ENCODE data around the gene MYH1.
A peak's percentile ranks its signal among the peaks of the same experiment; 100 is the strongest.
"Not testable (repeated sequence)": the region's sequence is repeated elsewhere in the genome, so short reads cannot be mapped to it uniquely, and the experiment has no call there.

MYH1 gene

DNA sequence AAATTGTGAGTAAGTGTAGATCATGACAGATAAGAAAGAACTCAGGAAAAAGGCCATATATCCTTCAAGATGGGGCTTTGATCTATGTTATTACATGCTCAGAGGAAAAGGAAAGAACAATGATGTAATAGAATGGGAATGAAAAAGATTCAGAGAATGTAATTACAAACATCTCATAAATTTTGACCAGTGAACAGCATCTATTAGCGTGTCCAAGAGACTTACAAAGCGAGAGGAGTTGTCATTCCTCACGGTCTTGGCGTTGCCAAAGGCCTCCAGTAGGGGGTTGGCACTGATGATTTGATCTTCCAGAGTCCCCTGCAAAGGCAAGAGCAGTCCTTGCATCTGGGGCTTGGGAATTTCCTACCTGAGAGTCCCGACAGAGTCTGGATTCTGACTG lies 25.1 kb upstream of the MYH1 start:
- not testable (repeated sequence) for H3K36me3 ChIP-seq (ENCODE audit: low read depth); DNase-seq (ENCODE audit: low spot score); H3K27me3 ChIP-seq (ENCODE audit: insufficient read depth, poor library complexity, severe bottlenecking); H3K9me3 ChIP-seq (ENCODE audit: severe bottlenecking); H3K4me3 ChIP-seq (ENCODE audit: severe bottlenecking)
- ATAC-seq (ENCODE audit: low read depth) = peak; percentile 78
- TF ChIP-seq, protein P1, sequence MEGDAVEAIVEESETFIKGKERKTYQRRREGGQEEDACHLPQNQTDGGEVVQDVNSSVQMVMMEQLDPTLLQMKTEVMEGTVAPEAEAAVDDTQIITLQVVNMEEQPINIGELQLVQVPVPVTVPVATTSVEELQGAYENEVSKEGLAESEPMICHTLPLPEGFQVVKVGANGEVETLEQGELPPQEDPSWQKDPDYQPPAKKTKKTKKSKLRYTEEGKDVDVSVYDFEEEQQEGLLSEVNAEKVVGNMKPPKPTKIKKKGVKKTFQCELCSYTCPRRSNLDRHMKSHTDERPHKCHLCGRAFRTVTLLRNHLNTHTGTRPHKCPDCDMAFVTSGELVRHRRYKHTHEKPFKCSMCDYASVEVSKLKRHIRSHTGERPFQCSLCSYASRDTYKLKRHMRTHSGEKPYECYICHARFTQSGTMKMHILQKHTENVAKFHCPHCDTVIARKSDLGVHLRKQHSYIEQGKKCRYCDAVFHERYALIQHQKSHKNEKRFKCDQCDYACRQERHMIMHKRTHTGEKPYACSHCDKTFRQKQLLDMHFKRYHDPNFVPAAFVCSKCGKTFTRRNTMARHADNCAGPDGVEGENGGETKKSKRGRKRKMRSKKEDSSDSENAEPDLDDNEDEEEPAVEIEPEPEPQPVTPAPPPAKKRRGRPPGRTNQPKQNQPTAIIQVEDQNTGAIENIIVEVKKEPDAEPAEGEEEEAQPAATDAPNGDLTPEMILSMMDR (IDR thresholded peaks at IDR 0.05; ENCODE audit: poor library complexity, severe bottlenecking) = peak; percentile 15
- peaks cover 15% of the 10 kb centered on the region for H3K4me1 ChIP-seq (ENCODE audit: insufficient read depth, poor library complexity, severe bottlenecking)
- peak overlapping the region; percentile 12 for H3K27ac ChIP-seq (ENCODE audit: poor library complexity, severe bottlenecking)

DNA sequence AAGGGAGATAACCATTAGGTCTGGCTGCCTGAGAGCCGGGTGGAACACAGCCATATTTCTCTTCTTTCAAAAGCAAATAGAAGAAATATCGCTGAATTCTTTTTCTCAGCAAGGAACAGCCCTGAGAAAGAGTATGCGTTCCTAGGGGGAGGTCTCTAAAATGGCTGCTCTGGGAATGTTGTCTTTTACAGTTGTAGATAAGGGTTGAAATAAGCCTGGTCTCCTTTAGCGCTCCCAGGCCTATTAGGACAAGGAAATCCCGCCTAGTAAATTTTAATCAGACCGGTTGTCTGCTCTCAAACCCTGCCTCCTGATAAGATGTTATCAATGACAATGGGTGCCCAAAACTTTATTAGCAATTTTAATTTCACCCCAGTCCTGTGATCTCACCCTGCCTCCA lies 22.8 kb upstream of the MYH1 start:
- DNase-seq (ENCODE audit: low spot score); H3K36me3 ChIP-seq (ENCODE audit: low read depth); H3K4me3 ChIP-seq (ENCODE audit: severe bottlenecking); H3K27me3 ChIP-seq (ENCODE audit: insufficient read depth, poor library complexity, severe bottlenecking); H3K9me3 ChIP-seq (ENCODE audit: severe bottlenecking); H3K27ac ChIP-seq (ENCODE audit: poor library complexity, severe bottlenecking); ATAC-seq (ENCODE audit: low read depth): not testable (repeated sequence)
- H3K4me1 ChIP-seq (ENCODE audit: insufficient read depth, poor library complexity, severe bottlenecking) = peaks cover 15% of the 10 kb centered on the region

GRCh38 chr17:10532026-10532425 lies 13.7 kb upstream of the MYH1 start:
- DNase-seq (ENCODE audit: low spot score) = no peak
- Histone ChIP-seq H3K36me3 (ENCODE audit: low read depth) (no peaks in the 10 kb centered on the region), H3K9me3 (ENCODE audit: severe bottlenecking) (no peaks in the 10 kb centered on the region), H3K4me1 (ENCODE audit: insufficient read depth, poor library complexity, severe bottlenecking) (no peaks in the 10 kb centered on the region), H3K4me3 (ENCODE audit: severe bottlenecking) (no peak overlapping the region), H3K27me3 (ENCODE audit: insufficient read depth, poor library complexity, severe bottlenecking) (peaks cover 3% of the 10 kb centered on the region), H3K27ac (ENCODE audit: poor library complexity, severe bottlenecking) (no peak overlapping the region)
- TF ChIP-seq, protein P1 (IDR thresholded peaks at IDR 0.05; ENCODE audit: poor library complexity, severe bottlenecking) = no peak
- no peak for ATAC-seq (ENCODE audit: low read depth)

GRCh38 chr17:10527419-10527818 lies 9.1 kb upstream of the MYH1 start:
- ATAC-seq (ENCODE audit: low read depth) (no peak), DNase-seq (ENCODE audit: low spot score) (no peak)
- Histone ChIP-seq H3K4me3 (ENCODE audit: severe bottlenecking) (no peak overlapping the region), H3K9me3 (ENCODE audit: severe bottlenecking) (no peaks in the 10 kb centered on the region), H3K36me3 (ENCODE audit: low read depth) (no peaks in the 10 kb centered on the region), H3K27ac (ENCODE audit: poor library complexity, severe bottlenecking) (no peak overlapping the region), H3K4me1 (ENCODE audit: insufficient read depth, poor library complexity, severe bottlenecking) (no peaks in the 10 kb centered on the region), H3K27me3 (ENCODE audit: insufficient read depth, poor library complexity, severe bottlenecking) (peaks cover 10% of the 10 kb centered on the region)
- TF ChIP-seq, protein P1 (IDR thresholded peaks at IDR 0.05; ENCODE audit: poor library complexity, severe bottlenecking) = no peak

DNA sequence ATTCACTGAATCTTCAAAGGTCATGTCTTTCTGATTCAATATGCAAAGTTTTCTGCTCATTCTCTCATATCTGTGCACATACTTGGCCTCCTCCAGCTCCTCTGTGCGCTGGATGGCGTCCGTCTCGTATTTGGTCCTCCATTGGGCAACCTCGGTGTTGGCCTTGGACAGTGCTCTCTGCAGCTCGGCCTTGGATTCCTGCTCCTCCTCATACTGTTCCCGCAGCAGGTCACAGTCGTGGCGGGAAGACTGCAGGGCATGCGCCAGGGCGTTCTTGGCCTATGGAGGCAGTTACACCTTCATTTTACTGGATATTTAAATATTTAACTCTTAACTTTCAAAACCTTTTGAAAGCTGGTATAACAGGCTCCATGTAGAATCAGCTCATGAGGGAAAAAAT lies 8.2 kb upstream of the MYH1 start:
- H3K4me1 ChIP-seq (ENCODE audit: insufficient read depth, poor library complexity, severe bottlenecking) = no peaks in the 10 kb centered on the region
- DNase-seq (ENCODE audit: low spot score) (no peak), ATAC-seq (ENCODE audit: low read depth) (no peak)
- H3K27me3 ChIP-seq (ENCODE audit: insufficient read depth, poor library complexity, severe bottlenecking) = peaks cover 10% of the 10 kb centered on the region
- H3K36me3 ChIP-seq (ENCODE audit: low read depth) = no peaks in the 10 kb centered on the region
- no peak overlapping the region for H3K4me3 ChIP-seq (ENCODE audit: severe bottlenecking)
- TF ChIP-seq, protein P1 (IDR thresholded peaks at IDR 0.05; ENCODE audit: poor library complexity, severe bottlenecking) = no peak
- H3K27ac ChIP-seq (ENCODE audit: poor library complexity, severe bottlenecking) = no peak overlapping the region
- no peaks in the 10 kb centered on the region for H3K9me3 ChIP-seq (ENCODE audit: severe bottlenecking)

All from RWPE2 (cell line).